H1 (cell line): ENCODE data around the gene DNAJC16. TPM values are rescaled to one million over a fixed set of nuclear protein-coding genes. Genes with fewer than 3 reads are reported as not detected.

Experiments used
- CTCF ChIA-PET: fragments of 300-600 bp; sonication (Branson Sonifier 250); formaldehyde crosslinking; loops from one replicate; lab custom pipeline; 2021; ENCODE audit not compliant: partially characterized antibody; lab: Charles Lee
- POLR2A ChIA-PET: fragments of 300-600 bp; sonication (Branson Sonifier 250); formaldehyde crosslinking; loops from one replicate; lab custom pipeline; 2021; ENCODE audit warnings: inconsistent platforms; ENCODE audit not compliant: partially characterized antibody; lab: Charles Lee
- DNase-seq, 2 experiments: peaks; one replicate each; pipeline versions ENCODE4 v3.0.0 to v3.0.0-alpha.2; 2010 to 2022; ENCODE audit warnings: low spot score in 2 of 2, low read depth in 1 of 2, mixed read lengths in 1 of 2
- FAIRE-seq: peaks from 2 replicates; lab custom pipeline; 2011; peaks lifted over from hg19 to GRCh38; lab: Jason Lieb, UNC
- H2AFZ ChIP-seq: 2 replicates; pipeline ENCODE4 v1.8.1; 2012; ENCODE audit warnings: low read length, inconsistent platforms
- H2AK5ac ChIP-seq: 2 replicates; pipeline ENCODE4 v1.6.1; 2013; ENCODE audit warnings: low read depth, low read length
- H2BK120ac ChIP-seq: replicated peaks from 2 replicates; pipeline ENCODE3; 2013; ENCODE audit warnings: low read depth, low read length, inconsistent platforms
- H2BK12ac ChIP-seq: 2 replicates; pipeline ENCODE4 v1.6.1; 2013; ENCODE audit warnings: low read depth, low read length
- H2BK15ac ChIP-seq: 2 replicates; pipeline ENCODE4 v1.6.1; 2013; ENCODE audit warnings: low read length
- H2BK20ac ChIP-seq: 2 replicates; pipeline ENCODE4 v1.6.1; 2013; ENCODE audit warnings: low read length
- H2BK5ac ChIP-seq: 2 replicates; pipeline ENCODE4 v1.6.1; 2013; ENCODE audit warnings: low read depth, low read length
- H3K14ac ChIP-seq: 2 replicates; pipeline ENCODE4 v1.6.1; 2013; ENCODE audit warnings: inconsistent platforms; ENCODE audit not compliant: insufficient read length
- H3K18ac ChIP-seq: 2 replicates; pipeline ENCODE4 v1.6.1; 2013; ENCODE audit warnings: low read length; ENCODE audit errors: extremely low read depth
- H3K23ac ChIP-seq: 2 replicates; pipeline ENCODE4 v1.6.1; 2013; ENCODE audit warnings: inconsistent platforms; ENCODE audit not compliant: insufficient read length
- H3K23me2 ChIP-seq: 2 replicates; pipeline ENCODE4 v1.6.1; 2013; ENCODE audit warnings: low read depth, low read length
- H3K27ac ChIP-seq: 2 replicates; pipeline ENCODE4 v1.6.1; 2011; ENCODE audit warnings: low read depth, low read length, inconsistent platforms
- H3K27me3 ChIP-seq, 4 experiments: replicated peaks in 1 of 4; 1 replicate in 1 of 4; 2 replicates in 3 of 4; pipeline versions ENCODE4 v1.6.1 to v1.8.1; 2011 to 2013; ENCODE audit warnings: low read length in 3 of 4, mild to moderate bottlenecking in 3 of 4, inconsistent platforms in 2 of 4, mixed read lengths in 2 of 4, moderate library complexity in 1 of 4; ENCODE audit not compliant: control insufficient read depth in 3 of 4, insufficient read depth in 3 of 4; ENCODE audit errors: extremely low read depth in 1 of 4
- H3K36me3 ChIP-seq, 4 experiments: 2 replicates each; pipeline versions ENCODE4 v1.6.1 to v1.8.1; 2011 to 2013; ENCODE audit warnings: mild to moderate bottlenecking in 4 of 4, low read length in 3 of 4, moderate library complexity in 2 of 4, control low read depth in 1 of 4, inconsistent platforms in 1 of 4; ENCODE audit not compliant: insufficient read depth in 4 of 4, control insufficient read depth in 2 of 4
- H3K4ac ChIP-seq: replicated peaks from 2 replicates; pipeline ENCODE3; 2013; ENCODE audit warnings: low read length, low read depth, mixed read lengths, inconsistent platforms; ENCODE audit not compliant: insufficient read length
- H3K4me1 ChIP-seq, 4 experiments: replicated peaks in 1 of 4; 1 replicate in 1 of 4; 2 replicates in 3 of 4; pipeline versions ENCODE4 v1.6.1 to v1.8.1; 2011 to 2013; ENCODE audit warnings: low read length in 3 of 4, inconsistent platforms in 2 of 4, mixed read lengths in 1 of 4; ENCODE audit not compliant: insufficient read depth in 4 of 4, control insufficient read depth in 3 of 4
- H3K4me2 ChIP-seq, 2 experiments: 2 replicates each; pipeline versions ENCODE4 v1.6.1 to v1.8.1; 2011 to 2013; ENCODE audit warnings: low read depth in 2 of 2, low read length in 2 of 2, control low read depth in 1 of 2, inconsistent platforms in 1 of 2, mild to moderate bottlenecking in 1 of 2; ENCODE audit not compliant: insufficient read depth in 1 of 2
- H3K4me3 ChIP-seq, 4 experiments: fragments of 200-600, 300-600 bp in 1 of 4; sonication (generic), shearing (Covaris generic), sonication (Bioruptor Twin) in 1 of 4; 2 replicates each; pipeline versions ENCODE4 v1.5.1 to v1.8.1; 2011 to 2016; ENCODE audit warnings: low read length in 4 of 4, low read depth in 3 of 4, control low read depth in 2 of 4, inconsistent platforms in 2 of 4, mild to moderate bottlenecking in 2 of 4, mixed read lengths in 1 of 4, moderate library complexity in 1 of 4; ENCODE audit not compliant: insufficient read depth in 2 of 4; ENCODE audit errors: extremely low read depth in 1 of 4
- H3K56ac ChIP-seq: replicated peaks from 2 replicates; pipeline ENCODE3; 2013; ENCODE audit warnings: low read depth, mild to moderate bottlenecking, mixed read lengths, low read length, inconsistent platforms; ENCODE audit not compliant: insufficient read length
- H3K79me1 ChIP-seq: 2 replicates; pipeline ENCODE4 v1.6.1; 2013; ENCODE audit warnings: low read depth, low read length, control low read depth
- H3K79me2 ChIP-seq, 2 experiments: 2 replicates each; pipeline versions ENCODE4 v1.6.1 to v1.8.1; 2012 to 2013; ENCODE audit warnings: low read length in 2 of 2, mild to moderate bottlenecking in 2 of 2, inconsistent platforms in 1 of 2; ENCODE audit not compliant: insufficient read depth in 2 of 2, control insufficient read depth in 1 of 2
- H3K9ac ChIP-seq, 4 experiments: replicated peaks in 1 of 4; 1 replicate in 1 of 4; 2 replicates in 3 of 4; pipeline versions ENCODE4 v1.6.1 to v1.8.1; 2011 to 2013; ENCODE audit warnings: low read depth in 3 of 4, low read length in 3 of 4, control low read depth in 2 of 4, mild to moderate bottlenecking in 2 of 4, moderate library complexity in 2 of 4, inconsistent platforms in 1 of 4; ENCODE audit errors: extremely low read depth in 1 of 4
- H3K9me3 ChIP-seq, 2 experiments: 2 replicates each; pipeline versions ENCODE4 v1.6.1 to v1.8.1; 2012 to 2013; ENCODE audit warnings: mild to moderate bottlenecking in 2 of 2, moderate library complexity in 2 of 2, control low read depth in 1 of 2, inconsistent platforms in 1 of 2, low read depth in 1 of 2, low read length in 1 of 2, mixed read lengths in 1 of 2; ENCODE audit not compliant: insufficient read depth in 2 of 2
- H4K20me1 ChIP-seq, 2 experiments: replicated peaks in 1 of 2; 2 replicates each; pipeline versions ENCODE3 to v1.8.1; 2011 to 2013; ENCODE audit warnings: inconsistent platforms in 2 of 2, low read length in 2 of 2, mild to moderate bottlenecking in 1 of 2; ENCODE audit not compliant: insufficient read depth in 2 of 2, control insufficient read depth in 1 of 2
- H4K5ac ChIP-seq: 2 replicates; pipeline ENCODE4 v1.6.1; 2013; ENCODE audit warnings: low read length, low read depth, mixed read lengths, inconsistent platforms; ENCODE audit not compliant: insufficient read length
- H4K8ac ChIP-seq: 2 replicates; pipeline ENCODE4 v1.8.0; 2013; ENCODE audit warnings: mild to moderate bottlenecking, moderate library complexity, low read length, inconsistent platforms; ENCODE audit not compliant: insufficient read depth; ENCODE audit errors: extremely low read depth
- H4K91ac ChIP-seq: replicated peaks from 2 replicates; pipeline ENCODE3; 2013; ENCODE audit warnings: low read length, mixed read lengths, inconsistent platforms; ENCODE audit not compliant: insufficient read length
- RAD21 ChIP-seq, 2 experiments: IDR thresholded peaks in 1 of 2; conservative IDR thresholded peaks in 1 of 2; 2 replicates each; pipeline ENCODE4 v1.6.1; 2011; ENCODE audit warnings: low read depth in 2 of 2, low read length in 2 of 2, improper control_type of control experiment in 1 of 2, inconsistent platforms in 1 of 2, mild to moderate bottlenecking in 1 of 2, moderate library complexity in 1 of 2
- WGBS, 2 experiments: shearing (Covaris generic) in 1 of 2; methylation state at CpG; one replicate each; pipeline versions ENCODE4 v1.1.6 to v1.1.7; 2013 to 2015; ENCODE audit warnings: low lambda C conversion rate in 2 of 2, mixed read lengths in 2 of 2, inconsistent platforms in 1 of 2, low coverage in 1 of 2, missing lambda C conversion rate in 1 of 2; ENCODE audit not compliant: insufficient replicate concordance in 2 of 2, insufficient coverage in 1 of 2, insufficient read length in 1 of 2; ENCODE audit errors: extremely low coverage in 1 of 2, missing lambda C conversion rate in 1 of 2; 5-methylcytosine and 5-hydroxymethylcytosine counted together
- polyA plus RNA-seq, 7 experiments: library from polyadenylated mRNA; depleted of rRNA in 3 of 7; stranded (reverse) in 5 of 7; unstranded in 2 of 7; fragments of >200 nt in 5 of 7; fragments of 200-250 nt in 2 of 7; gene quantifications; 1 replicate in 5 of 7; 2 replicates in 1 of 7; 4 replicates in 1 of 7; pipeline versions ENCODE4 v1.2.1 to v1.2.3, GENCODE V29; 2011 to 2013; ENCODE audit warnings: missing spikeins in 2 of 7, mixed read lengths in 2 of 7
- total RNA-seq: library from RNA; stranded (reverse); fragmentation: NEBNext Ultra II Directional; extraction: Animal tissue kit (Norgen Biotek cat#: 25700); gene quantifications from 2 replicates; pipeline ENCODE4 v1.2.1, GENCODE V29; 2021

Gene DNAJC16
- total and polyA plus RNA-seq, 2 of the 8 experiments (the other 6 are each of a cell fraction or from before 2014, with no cell fraction given): 7.9 to 23.3 TPM

- H3K79me1 ChIP-seq: no peaks in the 10 kb centered on the region
- no peak for FAIRE-seq
- WGBS, 2 experiments: 89% methylated on average over 5 of the region's 5 CpGs; no CpG with 5 or more reads in 1 of the 2 experiments
- no peak for TF ChIP-seq RAD21 (IDR thresholded peaks at IDR 0.05 in 1 of 2, conservative IDR thresholded peaks at IDR 0.05 in 1 of 2; ENCODE audit: low read depth in 2 of 2, low read length in 2 of 2)
These were observed 34.1 kb upstream of the DNAJC16 start for GRCh38 chr1:15492596-15492995.

More at GRCh38 chr1:15492596-15492995, 34.1 kb upstream of the DNAJC16 start:
- Histone ChIP-seq H2BK20ac (no peak overlapping the region), H3K23ac (no peak overlapping the region), H3K4me3 (no peak overlapping the region), H3K56ac (no peak overlapping the region), H3K18ac (no peak overlapping the region), H3K9me3 (no peaks in the 10 kb centered on the region), H2AK5ac (no peak overlapping the region), H3K4ac (no peak overlapping the region), H4K91ac (no peak overlapping the region), H4K5ac (no peak overlapping the region), H3K27ac (no peak overlapping the region), H3K23me2 (no peaks in the 10 kb centered on the region), H3K9ac (no peak overlapping the region), H3K36me3 (peaks cover 0 to 4% (median 2%) of the 10 kb centered on the region in 4 experiments; a peak in 3 of 8 replicates), H3K4me2 (no peak overlapping the region), H2BK15ac (no peak overlapping the region), H3K4me1 (peaks cover 0 to 4% (median 0%) of the 10 kb centered on the region in 4 experiments; a peak in 2 of 7 replicates), H3K27me3 (no peaks in the 10 kb centered on the region), H3K79me2 (no peaks in the 10 kb centered on the region), H2BK12ac (no peak overlapping the region), H4K20me1 (no peaks in the 10 kb centered on the region), H3K14ac (no peak overlapping the region), H2AFZ (no peak overlapping the region), H2BK5ac (no peak overlapping the region), H2BK120ac (no peak overlapping the region), H4K8ac (no peak overlapping the region; the same call in 1 of the 2 replicates)
- ChIA-PET CTCF (interaction anchor here (1.2 kb wide), 1 partner anchor 8 kb away, joined by 3 read pairs; no protein-coding TSS in a partner anchor), POLR2A (no interaction called here)
- no peak for DNase-seq
